ENCODE measurements around the gene TRAF1. TPM values are rescaled to one million over a fixed set of nuclear protein-coding genes. Genes with fewer than 3 reads are reported as not detected.

Gene TRAF1
- total and polyA plus RNA-seq, 7 donors: 0.55 to 2.0 (median 0.95) TPM

DNA sequence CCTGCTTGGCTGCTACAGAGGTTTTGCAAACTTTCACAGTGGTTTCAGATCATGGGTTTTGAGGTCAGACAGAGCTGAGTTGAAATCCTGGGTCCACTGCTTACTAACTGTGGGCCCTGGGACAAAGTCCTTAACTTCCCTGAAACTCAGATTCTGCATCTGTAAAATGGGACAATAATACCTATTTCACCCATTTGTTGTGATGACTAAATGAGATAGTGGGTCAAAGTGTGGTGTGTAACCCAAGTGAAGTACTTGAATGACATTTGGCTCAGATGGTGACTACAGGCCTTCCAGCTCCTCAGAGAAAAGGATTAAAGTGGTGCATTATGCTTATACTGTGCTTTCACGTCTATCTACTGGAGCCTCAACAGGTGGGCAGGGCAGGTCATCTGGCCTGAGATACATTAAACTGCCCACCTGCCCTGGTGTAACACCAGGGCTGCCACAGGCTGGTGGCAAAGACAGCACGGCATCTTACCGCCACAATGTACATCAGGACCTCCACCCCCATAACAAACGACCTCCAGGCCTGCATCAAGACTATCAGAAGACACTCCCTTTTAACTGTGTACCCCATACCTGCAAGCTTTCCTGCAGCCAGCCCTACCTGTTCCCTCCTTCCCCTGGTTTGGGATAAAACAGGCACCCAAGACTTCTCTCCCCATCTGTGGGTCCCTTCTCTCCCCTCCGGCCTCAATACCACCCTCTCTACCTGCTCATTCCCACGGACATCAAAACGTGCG, 846 bp upstream of the TRAF1 start:
- TF ChIP-seq, protein P1, sequence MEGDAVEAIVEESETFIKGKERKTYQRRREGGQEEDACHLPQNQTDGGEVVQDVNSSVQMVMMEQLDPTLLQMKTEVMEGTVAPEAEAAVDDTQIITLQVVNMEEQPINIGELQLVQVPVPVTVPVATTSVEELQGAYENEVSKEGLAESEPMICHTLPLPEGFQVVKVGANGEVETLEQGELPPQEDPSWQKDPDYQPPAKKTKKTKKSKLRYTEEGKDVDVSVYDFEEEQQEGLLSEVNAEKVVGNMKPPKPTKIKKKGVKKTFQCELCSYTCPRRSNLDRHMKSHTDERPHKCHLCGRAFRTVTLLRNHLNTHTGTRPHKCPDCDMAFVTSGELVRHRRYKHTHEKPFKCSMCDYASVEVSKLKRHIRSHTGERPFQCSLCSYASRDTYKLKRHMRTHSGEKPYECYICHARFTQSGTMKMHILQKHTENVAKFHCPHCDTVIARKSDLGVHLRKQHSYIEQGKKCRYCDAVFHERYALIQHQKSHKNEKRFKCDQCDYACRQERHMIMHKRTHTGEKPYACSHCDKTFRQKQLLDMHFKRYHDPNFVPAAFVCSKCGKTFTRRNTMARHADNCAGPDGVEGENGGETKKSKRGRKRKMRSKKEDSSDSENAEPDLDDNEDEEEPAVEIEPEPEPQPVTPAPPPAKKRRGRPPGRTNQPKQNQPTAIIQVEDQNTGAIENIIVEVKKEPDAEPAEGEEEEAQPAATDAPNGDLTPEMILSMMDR (IDR thresholded peaks at IDR 0.05): no peak
- DNase-seq: no peak
- no peak overlapping the region for H3K27ac ChIP-seq
- H3K4me3 ChIP-seq: peak overlapping the region; percentile 99
- 60 to 78% (median 72%) methylated on average over 8 of the region's 8 CpGs for WGBS, 3 donors
- no peaks in the 10 kb centered on the region for H3K27me3 ChIP-seq (ENCODE audit: insufficient read depth in 3 of 3, low read length in 2 of 3)
- intact Hi-C loops (cut with DNase I): no loop called here
- H3K9me3 ChIP-seq: no peaks in the 10 kb centered on the region
- ATAC-seq: no peak
- H3K36me3 ChIP-seq (ENCODE audit: insufficient read depth in 1 of 2, low read depth in 1 of 2): peaks cover 0 to 9% of the 10 kb centered on the region in 2 donors
- H3K4me1 ChIP-seq: peaks cover 18% of the 10 kb centered on the region

- H3K27ac ChIP-seq: no peak overlapping the region
- peak overlapping the region; percentile 25 for H3K4me3 ChIP-seq
- no peaks in the 10 kb centered on the region for H3K9me3 ChIP-seq
- ATAC-seq (no peak), DNase-seq (no peak)
- intact Hi-C loops (cut with DNase I): no loop called here
- TF ChIP-seq, protein P1 (IDR thresholded peaks at IDR 0.05): no peak
- peaks cover 5% of the 10 kb centered on the region for H3K4me1 ChIP-seq
- H3K36me3 ChIP-seq (ENCODE audit: insufficient read depth in 1 of 2, low read depth in 1 of 2): peaks cover 0 to 11% of the 10 kb centered on the region in 2 donors
- no peaks in the 10 kb centered on the region for H3K27me3 ChIP-seq (ENCODE audit: insufficient read depth in 3 of 3, low read length in 2 of 3)
- WGBS, 3 donors: 68 to 73% (median 70%) methylated on average over 13 of the region's 13 CpGs
Observed at GRCh38 chr9:120925535-120926396, 830 bp downstream of the TRAF1 start.

DNA sequence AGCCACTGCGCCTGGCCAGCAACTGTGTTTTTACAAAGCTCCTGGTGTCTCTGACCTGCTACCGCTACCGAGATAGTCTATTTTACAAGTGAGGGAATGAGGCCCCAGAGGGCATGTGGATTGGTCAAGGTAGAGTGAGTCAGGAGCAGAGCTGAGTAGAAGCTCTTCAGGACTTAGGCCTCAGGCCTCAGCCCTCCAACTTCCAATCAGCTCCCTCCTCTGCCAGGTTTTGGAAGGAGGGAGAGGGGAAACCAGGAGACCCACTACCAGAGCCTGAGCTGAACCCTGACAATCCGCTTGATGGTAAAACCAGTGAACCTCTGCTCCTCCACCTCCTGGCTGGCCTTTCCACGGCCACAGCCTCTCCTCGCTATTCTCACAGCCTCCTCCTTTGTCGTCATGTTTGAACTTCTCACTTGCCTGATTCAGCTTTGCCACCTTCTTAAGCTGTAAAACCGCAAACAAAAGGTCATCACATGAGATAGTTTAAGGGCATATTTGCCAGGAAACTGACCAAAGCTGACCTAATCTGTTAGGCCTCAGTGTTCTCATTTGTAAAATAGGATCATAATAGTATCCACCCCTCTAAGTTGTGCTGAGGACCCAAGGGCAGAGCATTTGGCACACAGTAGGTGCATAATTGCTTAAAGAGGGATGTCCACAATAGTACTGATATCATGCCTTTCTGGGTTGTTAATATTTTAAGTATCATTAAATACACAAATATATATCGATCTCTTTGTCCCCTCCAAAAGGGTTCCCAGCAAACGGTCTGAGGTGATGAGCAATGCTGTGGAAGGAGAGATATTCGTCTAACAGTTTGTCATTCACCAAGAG, 1.7 kb downstream of the TRAF1 start:
- no peak overlapping the region for H3K27ac ChIP-seq
- TF ChIP-seq, protein P1 (IDR thresholded peaks at IDR 0.05): no peak
- WGBS, 3 donors: 80 to 89% (median 85%) methylated on average over 11 of the region's 11 CpGs
- H3K9me3 ChIP-seq: no peaks in the 10 kb centered on the region
- ATAC-seq (no peak), DNase-seq (no peak)
- intact Hi-C loops (cut with DNase I): loop anchor here in 1 of 2 donors (5.0 kb wide), 1 partner anchor 53 kb away; no protein-coding TSS in a partner anchor
- H3K36me3 ChIP-seq (ENCODE audit: insufficient read depth in 1 of 2, low read depth in 1 of 2): peaks cover 0 to 11% of the 10 kb centered on the region in 2 donors
- H3K4me3 ChIP-seq: no peak overlapping the region
- no peaks in the 10 kb centered on the region for H3K27me3 ChIP-seq (ENCODE audit: insufficient read depth in 3 of 3, low read length in 2 of 3)
- H3K4me1 ChIP-seq: peaks cover 7% of the 10 kb centered on the region

GRCh38 chr9:120923620-120924328, 2.8 kb downstream of the TRAF1 start:
- DNase-seq (no peak), ATAC-seq (no peak)
- Histone ChIP-seq H3K27ac (no peak overlapping the region), H3K36me3 (ENCODE audit: insufficient read depth in 1 of 2, low read depth in 1 of 2) (peaks cover 0 to 11% of the 10 kb centered on the region in 2 donors), H3K4me3 (no peak overlapping the region), H3K4me1 (peaks cover 7% of the 10 kb centered on the region), H3K9me3 (no peaks in the 10 kb centered on the region), H3K27me3 (ENCODE audit: insufficient read depth in 3 of 3, low read length in 2 of 3) (no peaks in the 10 kb centered on the region)
- WGBS, 3 donors: 71 to 91% (median 77%) methylated on average over 11 of the region's 11 CpGs
- TF ChIP-seq, protein P1 (IDR thresholded peaks at IDR 0.05): no peak
- intact Hi-C loops (cut with DNase I): loop anchor here in 1 of 2 donors (5.0 kb wide), 1 partner anchor 51 kb away; no protein-coding TSS in a partner anchor

Data from psoas muscle (tissue), 8 donors.